Upper lobe of right lung (tissue), 1 donor: ENCODE results near the gene TCL1B. TPM values are rescaled to one million over a fixed set of nuclear protein-coding genes. Genes with fewer than 3 reads are reported as not detected.
A peak's percentile ranks its signal among the peaks of the same experiment; 100 is the strongest.
"Not testable (repeated sequence)": the region's sequence is repeated elsewhere in the genome, so short reads cannot be mapped to it uniquely, and the experiment has no call there.

ENCODE experiments used
- ATAC-seq: fragments of 200-7000 bp; cut with Tn5 transposase; one replicate; pipeline ENCODE4 v1.9.1; 2020; ENCODE audit warnings: mild to moderate bottlenecking, moderate library complexity
- DNase-seq: peaks from one replicate; pipeline ENCODE4 v3.0.0-alpha.2; 2020
- H3K27ac ChIP-seq: fragments of 200-600 bp; one replicate; pipeline ENCODE4 v1.8.0; 2022
- H3K27me3 ChIP-seq: fragments of 200-600 bp; one replicate; pipeline ENCODE4 v1.8.0; 2022; ENCODE audit warnings: mild to moderate bottlenecking
- H3K36me3 ChIP-seq: fragments of 200-600 bp; one replicate; pipeline ENCODE4 v1.8.0; 2022
- H3K4me1 ChIP-seq: fragments of 200-600 bp; one replicate; pipeline ENCODE4 v1.8.0; 2022
- H3K4me3 ChIP-seq: fragments of 200-600 bp; one replicate; pipeline ENCODE4 v1.8.0; 2022; ENCODE audit warnings: mild to moderate bottlenecking
- H3K9me3 ChIP-seq: fragments of 200-600 bp; one replicate; pipeline ENCODE4 v1.8.0; 2022
- CTCF ChIP-seq: fragments of 200-600 bp; IDR thresholded peaks from one replicate; pipeline ENCODE4 v1.8.0; 2022; ENCODE audit warnings: antibody characterized with exemption
- intact Hi-C: fragments of 100-400 bp; cut with DNase I; formaldehyde crosslinking; loops from one replicate; pipeline ENCODE4 v1.11.0; 2022
- total RNA-seq: library from RNA; stranded (reverse); fragmentation: NEBNext Ultra II Directional; extraction: Animal tissue kit (Norgen Biotek cat#: 25700); gene quantifications from one replicate; pipeline ENCODE4 v1.2.1, GENCODE V29; 2021
- donor health status: DM: no; HTN: yes; CAD: no; lungs with severe emphysema.

TCL1B gene
- total RNA-seq, 1 donor from 2014 or later: not detected

- Histone ChIP-seq H3K27me3 (no peaks in the 10 kb centered on the region), H3K4me1 (no peaks in the 10 kb centered on the region), H3K27ac (no peak overlapping the region), H3K36me3 (no peaks in the 10 kb centered on the region), H3K4me3 (no peak overlapping the region), H3K9me3 (no peaks in the 10 kb centered on the region)
- ATAC-seq (no peak), DNase-seq (no peak)
- TF ChIP-seq CTCF: no peak
- intact Hi-C loops: no loop called here
These were observed 22.2 kb upstream of the TCL1B start for GRCh38 chr14:95664066-95664465.

GRCh38 chr14:95664546-95664945 is 21.7 kb upstream of the TCL1B start:
- TF ChIP-seq CTCF: no peak
- ATAC-seq: no peak
- intact Hi-C loops: no loop called here

GRCh38 chr14:95665530-95665929 is 20.7 kb upstream of the TCL1B start:
- H3K4me3 ChIP-seq, H3K4me1 ChIP-seq, intact Hi-C loops, ATAC-seq, H3K27me3 ChIP-seq, H3K36me3 ChIP-seq, DNase-seq, H3K27ac ChIP-seq, H3K9me3 ChIP-seq: not testable (repeated sequence)

More at GRCh38 chr14:95664546-95664945, 21.7 kb upstream of the TCL1B start:
- Histone ChIP-seq H3K27me3 (no peaks in the 10 kb centered on the region), H3K27ac (no peak overlapping the region), H3K9me3 (no peaks in the 10 kb centered on the region), H3K4me1 (no peaks in the 10 kb centered on the region), H3K36me3 (no peaks in the 10 kb centered on the region), H3K4me3 (no peak overlapping the region)
- no peak for DNase-seq

- Histone ChIP-seq H3K4me3 (no peak overlapping the region), H3K27me3 (no peaks in the 10 kb centered on the region), H3K36me3 (no peaks in the 10 kb centered on the region), H3K27ac (no peak overlapping the region), H3K9me3 (no peaks in the 10 kb centered on the region), H3K4me1 (no peaks in the 10 kb centered on the region)
- TF ChIP-seq CTCF: no peak
- DNase-seq (no peak), ATAC-seq (peak; percentile 5)
- intact Hi-C loops: no loop called here
These were observed 19.8 kb upstream of the TCL1B start for GRCh38 chr14:95666450-95666849.

- Histone ChIP-seq H3K4me3 (no peak overlapping the region), H3K27me3 (no peaks in the 10 kb centered on the region), H3K4me1 (no peaks in the 10 kb centered on the region), H3K9me3 (no peaks in the 10 kb centered on the region), H3K27ac (no peak overlapping the region), H3K36me3 (no peaks in the 10 kb centered on the region)
- TF ChIP-seq CTCF: no peak
- intact Hi-C loops: no loop called here
- DNase-seq (no peak), ATAC-seq (peak; percentile 18)
These were observed 19.0 kb upstream of the TCL1B start for GRCh38 chr14:95667249-95667693.

- Histone ChIP-seq H3K27ac (no peak overlapping the region), H3K4me3 (no peak overlapping the region), H3K36me3 (no peaks in the 10 kb centered on the region), H3K4me1 (no peaks in the 10 kb centered on the region), H3K9me3 (no peaks in the 10 kb centered on the region), H3K27me3 (no peaks in the 10 kb centered on the region)
- intact Hi-C loops: no loop called here
- no peak for DNase-seq
- no peak for TF ChIP-seq CTCF
- no peak for ATAC-seq
These were observed 17.9 kb upstream of the TCL1B start for GRCh38 chr14:95668235-95668772.
